Upper lobe of left lung (tissue), 4 donors: ENCODE results near the gene OR4C45.

Experiments
- EP300 ChIP-seq, 4 donors: sonication (generic); formaldehyde crosslinking; IDR thresholded peaks; one replicate each; pipeline ENCODE4 v1.5.1; 2017; ENCODE audit warnings: antibody characterized with exemption in 4 of 4, control low read depth in 2 of 4
- POLR2A ChIP-seq, 4 donors: fragments of 450-650 bp; IDR thresholded peaks; one replicate each; pipeline ENCODE4 v1.5.1; 2016 to 2017; ENCODE audit warnings: antibody characterized with exemption in 4 of 4, mild to moderate bottlenecking in 2 of 4
- TF ChIP-seq, protein P1 (sequence below), 6 experiments: fragments of 450-650 bp in 4 of 6; fragments of 200-600 bp in 2 of 6; sonication (generic) in 2 of 6; IDR thresholded peaks; one replicate each; pipeline ENCODE4 v1.5.1; 2016 to 2019; ENCODE audit warnings: antibody characterized with exemption in 6 of 6

- TF ChIP-seq, protein P1, sequence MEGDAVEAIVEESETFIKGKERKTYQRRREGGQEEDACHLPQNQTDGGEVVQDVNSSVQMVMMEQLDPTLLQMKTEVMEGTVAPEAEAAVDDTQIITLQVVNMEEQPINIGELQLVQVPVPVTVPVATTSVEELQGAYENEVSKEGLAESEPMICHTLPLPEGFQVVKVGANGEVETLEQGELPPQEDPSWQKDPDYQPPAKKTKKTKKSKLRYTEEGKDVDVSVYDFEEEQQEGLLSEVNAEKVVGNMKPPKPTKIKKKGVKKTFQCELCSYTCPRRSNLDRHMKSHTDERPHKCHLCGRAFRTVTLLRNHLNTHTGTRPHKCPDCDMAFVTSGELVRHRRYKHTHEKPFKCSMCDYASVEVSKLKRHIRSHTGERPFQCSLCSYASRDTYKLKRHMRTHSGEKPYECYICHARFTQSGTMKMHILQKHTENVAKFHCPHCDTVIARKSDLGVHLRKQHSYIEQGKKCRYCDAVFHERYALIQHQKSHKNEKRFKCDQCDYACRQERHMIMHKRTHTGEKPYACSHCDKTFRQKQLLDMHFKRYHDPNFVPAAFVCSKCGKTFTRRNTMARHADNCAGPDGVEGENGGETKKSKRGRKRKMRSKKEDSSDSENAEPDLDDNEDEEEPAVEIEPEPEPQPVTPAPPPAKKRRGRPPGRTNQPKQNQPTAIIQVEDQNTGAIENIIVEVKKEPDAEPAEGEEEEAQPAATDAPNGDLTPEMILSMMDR (IDR thresholded peaks at IDR 0.05), result no peak
- TF ChIP-seq POLR2A (IDR thresholded peaks at IDR 0.05), result no peak
- no peak for TF ChIP-seq EP300 (IDR thresholded peaks at IDR 0.05)
Observed at GRCh38 chr11:50077526-50077925, 44.9 kb downstream of the OR4C45 start.
